GM19438 (cell line): ENCODE results near the gene CDA.

Experiments
- ATAC-seq: cut with Tn5 transposase; IDR thresholded peaks from one replicate; pipeline ENCODE4 v1.9.1; 2021; ENCODE audit warnings: low read depth; ENCODE audit not compliant: unreplicated experiment

Gene CDA

GRCh38 chr1:20644416-20644815 is 55.5 kb downstream of the CDA start:
- ATAC-seq, result no peak

- no peak for ATAC-seq
These were observed 56.5 kb downstream of the CDA start for GRCh38 chr1:20645414-20645813.

- ATAC-seq, result no peak
These were observed 59.5 kb downstream of the CDA start for GRCh38 chr1:20648438-20648837.

- no peak for ATAC-seq
These were observed 60.0 kb downstream of the CDA start for GRCh38 chr1:20648946-20649345.

- ATAC-seq, result no peak
These were observed 63.4 kb downstream of the CDA start for GRCh38 chr1:20652300-20652699.

GRCh38 chr1:20654104-20654690 is 65.3 kb downstream of the CDA start:
- ATAC-seq, result no peak

GRCh38 chr1:20657024-20657423 is 68.1 kb downstream of the CDA start:
- ATAC-seq, result no peak

- no peak for ATAC-seq
These were observed 69.4 kb downstream of the CDA start for GRCh38 chr1:20658166-20658915.

- no peak for ATAC-seq
These were observed 71.5 kb downstream of the CDA start for GRCh38 chr1:20660363-20660762.

GRCh38 chr1:20660847-20661206 is 71.9 kb downstream of the CDA start:
- no peak for ATAC-seq

- ATAC-seq, result peak; percentile 97
These were observed 72.6 kb downstream of the CDA start, which contains the start of gene DDOST for GRCh38 chr1:20661207-20662109. Gene DDOST (minus strand): TSS chr1:20661369. CDS start chr1:20661350, 19 bp downstream.

GRCh38 chr1:20662110-20662475 is 73.2 kb downstream of the CDA start:
- no peak for ATAC-seq

GRCh38 chr1:20663365-20663764 is 74.5 kb downstream of the CDA start:
- ATAC-seq, result no peak

- ATAC-seq, result no peak
These were observed 75.2 kb downstream of the CDA start for GRCh38 chr1:20663969-20664715.

- ATAC-seq, result no peak
These were observed 76.8 kb downstream of the CDA start for GRCh38 chr1:20665726-20666125.

- ATAC-seq, result no peak
These were observed 77.2 kb downstream of the CDA start for GRCh38 chr1:20666146-20666545.

GRCh38 chr1:20666804-20667203 is 77.9 kb downstream of the CDA start:
- no peak for ATAC-seq
